ENCODE data around the gene STAB2.

The STAB2 gene

GRCh38 chr12:103620395-103620794, 33.3 kb downstream of the STAB2 start:
- TF ChIP-seq CTCF (IDR thresholded peaks at IDR 0.05; ENCODE audit: low read depth, low read length, missing control alignments): no peak
- Histone ChIP-seq H3K36me3 (replicated peaks) (no peaks in the 10 kb centered on the region), H3K27ac (no peak overlapping the region), H3K4me3 (ENCODE audit: low read depth, low read length) (no peak overlapping the region), H3K27me3 (replicated peaks) (no peaks in the 10 kb centered on the region)
- in situ Hi-C loops (cut with HindIII; ENCODE audit: low pct_ligation_motif_present, low sequenced_read_pairs): no loop called here
- no peak for DNase-seq

GRCh38 chr12:103623716-103624115, 36.6 kb downstream of the STAB2 start:
- Histone ChIP-seq H3K36me3 (replicated peaks) (no peaks in the 10 kb centered on the region), H3K4me3 (ENCODE audit: low read depth, low read length) (no peak overlapping the region), H3K27me3 (replicated peaks) (no peaks in the 10 kb centered on the region), H3K27ac (no peak overlapping the region)
- DNase-seq: no peak
- in situ Hi-C loops (cut with HindIII; ENCODE audit: low pct_ligation_motif_present, low sequenced_read_pairs): no loop called here
- TF ChIP-seq CTCF (IDR thresholded peaks at IDR 0.05; ENCODE audit: low read depth, low read length, missing control alignments): no peak

- no peak overlapping the region for H3K4me3 ChIP-seq (ENCODE audit: low read depth, low read length)
- H3K27ac ChIP-seq: no peak overlapping the region
- DNase-seq: no peak
- H3K36me3 ChIP-seq (replicated peaks): no peaks in the 10 kb centered on the region
- H3K27me3 ChIP-seq (replicated peaks): no peaks in the 10 kb centered on the region
- TF ChIP-seq CTCF (IDR thresholded peaks at IDR 0.05; ENCODE audit: low read depth, low read length, missing control alignments): no peak
- in situ Hi-C loops (cut with HindIII; ENCODE audit: low pct_ligation_motif_present, low sequenced_read_pairs): no loop called here
These were observed 39.4 kb downstream of the STAB2 start for GRCh38 chr12:103626498-103626897.

DNA sequence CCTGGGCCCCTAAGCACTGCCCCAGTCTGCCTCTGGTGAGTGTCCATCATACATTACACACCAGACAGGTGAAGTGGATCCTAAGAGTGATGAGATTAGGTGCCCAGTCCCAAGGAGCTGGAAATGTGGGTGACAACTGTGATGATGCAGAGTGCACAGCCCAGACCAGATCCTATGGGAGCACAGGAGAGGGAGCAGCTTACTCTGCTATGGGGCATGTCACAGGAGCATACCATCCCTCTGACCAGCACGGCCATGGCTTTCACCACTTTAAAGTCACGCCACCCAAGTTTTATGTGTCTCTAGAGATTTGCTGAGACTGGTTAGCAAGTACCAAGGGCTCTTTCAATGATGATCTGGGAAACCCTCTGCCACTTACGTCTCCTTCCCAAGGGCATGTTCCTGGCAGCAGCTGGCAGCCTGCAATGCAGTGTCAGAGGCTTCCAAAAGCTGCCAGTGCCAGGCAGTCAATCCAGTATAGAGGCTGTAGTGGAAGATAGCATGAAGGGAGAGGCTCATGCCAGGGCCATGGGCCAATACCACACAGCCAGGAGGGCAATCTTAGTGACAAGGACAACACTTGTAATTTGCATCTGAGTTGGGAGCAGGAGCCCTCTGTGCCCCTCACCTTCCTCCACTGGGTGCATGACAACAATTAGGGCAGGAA, 40.2 kb downstream of the STAB2 start:
- no peak for TF ChIP-seq CTCF (IDR thresholded peaks at IDR 0.05; ENCODE audit: low read depth, low read length, missing control alignments)
- Histone ChIP-seq H3K27ac (no peak overlapping the region), H3K27me3 (replicated peaks) (no peaks in the 10 kb centered on the region), H3K36me3 (replicated peaks) (no peaks in the 10 kb centered on the region), H3K4me3 (ENCODE audit: low read depth, low read length) (no peak overlapping the region)
- in situ Hi-C loops (cut with HindIII; ENCODE audit: low pct_ligation_motif_present, low sequenced_read_pairs): no loop called here
- DNase-seq: no peak

DNA sequence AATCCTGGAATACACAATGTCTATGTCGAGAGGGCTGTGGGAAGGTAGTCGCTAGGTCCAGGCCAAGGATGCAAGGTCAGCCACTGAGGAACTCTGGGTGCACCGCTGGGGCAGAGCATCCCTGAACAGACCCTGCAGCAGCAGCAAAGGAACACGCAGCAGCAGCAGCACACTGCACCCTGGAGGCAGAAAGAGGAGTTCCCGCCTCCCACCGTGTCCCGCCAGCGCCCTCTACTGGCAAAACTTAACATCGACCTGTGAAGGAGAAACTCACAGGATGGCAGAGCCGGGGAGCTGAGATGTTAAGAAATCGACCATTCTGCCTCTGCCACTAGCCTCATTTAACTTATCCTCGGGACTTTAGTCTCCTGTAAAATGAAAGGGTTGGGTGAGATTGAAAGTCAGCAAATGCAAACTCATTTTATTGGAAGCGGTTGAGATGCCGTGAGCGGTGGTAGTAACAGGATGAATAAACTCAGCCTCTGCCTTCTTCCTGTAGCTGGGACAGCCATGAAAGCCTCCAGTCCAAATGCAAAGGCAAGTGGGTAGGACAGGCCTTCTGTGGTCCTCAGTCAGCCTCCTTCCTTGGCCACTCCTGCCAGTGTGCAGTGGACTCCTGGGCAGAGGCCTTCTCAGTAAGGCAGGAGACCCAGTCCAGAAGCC, 45.6 kb downstream of the STAB2 start:
- Histone ChIP-seq H3K4me3 (ENCODE audit: low read depth, low read length) (no peak overlapping the region), H3K27ac (no peak overlapping the region), H3K36me3 (replicated peaks) (no peaks in the 10 kb centered on the region), H3K27me3 (replicated peaks) (no peaks in the 10 kb centered on the region)
- in situ Hi-C loops (cut with HindIII; ENCODE audit: low pct_ligation_motif_present, low sequenced_read_pairs): no loop called here
- TF ChIP-seq CTCF (IDR thresholded peaks at IDR 0.05; ENCODE audit: low read depth, low read length, missing control alignments): peak; percentile 98
- peak; percentile 39 for DNase-seq
